ENCODE measurements around the gene ABHD2. TPM values are rescaled to one million over a fixed set of nuclear protein-coding genes. Genes with fewer than 3 reads are reported as not detected.

Gene ABHD2
- total and polyA plus RNA-seq, 2 donors (not counting 3 experiments of a cell fraction or from before 2014, with no cell fraction given), result 14.0 to 62.2 TPM

GRCh38 chr15:89087161-89087829 is 961 bp upstream of the ABHD2 start:
- DNase-seq (ENCODE audit: low read depth, low spot score), result no peak
- Histone ChIP-seq H3K4me2 (ENCODE audit: insufficient read depth, low read length) (peak overlapping the region; percentile 62), H2AFZ (ENCODE audit: low read depth, low read length) (peak overlapping the region; percentile 46), H3K36me3 (ENCODE audit: control insufficient read depth in 2 of 2, extremely low read depth in 1 of 2, insufficient read depth in 2 of 2, low read length in 2 of 2) (no peaks in the 10 kb centered on the region), H3K9ac (replicated peaks; ENCODE audit: extremely low read depth, insufficient read depth, low read length) (peak overlapping the region; percentile 52), H3K4me3 (replicated peaks in 1 of 3; ENCODE audit: insufficient read depth in 1 of 3, low read depth in 1 of 3, low read length in 3 of 3) (peak overlapping the region in 1 of 3 experiments; percentile 29), H3K9me1 (replicated peaks; ENCODE audit: control insufficient read depth, extremely low read depth, insufficient read depth, low read length) (no peaks in the 10 kb centered on the region), H3K27me3 (ENCODE audit: control insufficient read depth in 2 of 2, insufficient read depth in 2 of 2, low read length in 2 of 2) (no peaks in the 10 kb centered on the region), H3K79me2 (ENCODE audit: control insufficient read depth, insufficient read depth, low read length) (peaks cover 18% of the 10 kb centered on the region), H3K9me3 (replicated peaks; ENCODE audit: control insufficient read depth, insufficient read depth, low read length) (no peaks in the 10 kb centered on the region), H3K27ac (ENCODE audit: insufficient read depth, low read depth, low read length) (peak overlapping the region; percentile 71), H3K4me1 (ENCODE audit: control insufficient read depth, extremely low read depth, insufficient read depth, low read length) (peaks cover 42% of the 10 kb centered on the region), H4K20me1 (replicated peaks; ENCODE audit: control insufficient read depth, extremely low read depth, insufficient read depth, low read length) (no peaks in the 10 kb centered on the region)
- TF ChIP-seq FOS (IDR thresholded peaks at IDR 0.05; ENCODE audit: borderline replicate concordance, insufficient read depth, low read length), result no peak
- no peak for TF ChIP-seq POLR2A (IDR thresholded peaks at IDR 0.05; ENCODE audit: low read depth, low read length)
- TF ChIP-seq MAX (IDR thresholded peaks at IDR 0.05; ENCODE audit: insufficient read depth, insufficient read length), result no peak
- no peak for TF ChIP-seq MYC (IDR thresholded peaks at IDR 0.05; ENCODE audit: low read depth, low read length)
- no peak for TF ChIP-seq GATA2 (IDR thresholded peaks at IDR 0.05; ENCODE audit: insufficient read depth, insufficient read length, low read depth, low read length)
- no peak for TF ChIP-seq POLR2AphosphoS5 (IDR thresholded peaks at IDR 0.05; ENCODE audit: insufficient read depth, low read depth, low read length)
- TF ChIP-seq JUN (IDR thresholded peaks at IDR 0.05; ENCODE audit: borderline replicate concordance, insufficient read depth, insufficient read length, low read depth), result no peak
- TF ChIP-seq EZH2 (IDR thresholded peaks at IDR 0.05; ENCODE audit: borderline replicate concordance, low read depth, low read length, severe bottlenecking), result no peak
- no peak for TF ChIP-seq CTCF (IDR thresholded peaks at IDR 0.05; ENCODE audit: extremely low read depth in 1 of 2, insufficient read depth in 1 of 2, low read depth in 1 of 2, low read length in 2 of 2)
- dilution Hi-C loops (cut with MboI; ENCODE audit: extremely low pct_ligation_motif_present, low sequenced_read_pairs) (no loop called here), intact Hi-C loops (cut with micrococcal nuclease) (no loop called here)
- no peak for FAIRE-seq
- CTCF ChIA-PET, result interaction anchor here (0.9 to 5.1 kb wide), 12 partner anchors 10 to 91 kb away, joined by 3 to 73 read pairs (median 10); no protein-coding TSS in a partner anchor
- TSS peak; percentile 97 for BruUV-seq (replicated peaks)
- POLR2A ChIA-PET, result interaction anchor here (1.0 to 2.1 kb wide), 4 partner anchors 15 to 192 kb away, joined by 3 to 11 read pairs (median 4); partner anchors contain the start of gene HAPLN3

Measured in endothelial cell of umbilical vein (primary cell).